NCI-H2227 (cell line): ENCODE results near the gene TMEM256.

Experiments used
- DNase-seq: peaks from one replicate; lab custom pipeline; 2025; ENCODE audit not compliant: unreplicated experiment; lab: John Stamatoyannopoulos, UW

The TMEM256 gene

DNA sequence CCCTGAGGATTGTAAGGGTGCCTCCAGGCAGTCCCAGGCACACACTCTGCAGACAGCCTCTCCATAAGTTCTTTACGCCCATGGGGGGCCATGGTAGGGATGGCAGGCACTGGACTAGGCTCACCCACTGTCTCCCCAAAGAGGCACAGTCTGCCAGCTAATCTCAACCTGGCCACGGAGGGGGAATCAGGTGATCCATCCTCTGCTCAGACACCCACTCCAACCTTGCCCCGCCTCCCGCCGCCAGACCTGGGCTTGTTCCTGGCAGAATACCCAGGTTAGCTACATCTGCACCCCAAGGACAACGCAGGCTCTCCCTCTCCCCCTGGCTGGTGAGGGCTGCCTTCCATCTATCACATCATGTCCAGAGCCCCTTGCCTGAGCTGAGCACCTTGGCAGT is 5.0 kb upstream of the TMEM256 start:
- DNase-seq, result no peak

DNA sequence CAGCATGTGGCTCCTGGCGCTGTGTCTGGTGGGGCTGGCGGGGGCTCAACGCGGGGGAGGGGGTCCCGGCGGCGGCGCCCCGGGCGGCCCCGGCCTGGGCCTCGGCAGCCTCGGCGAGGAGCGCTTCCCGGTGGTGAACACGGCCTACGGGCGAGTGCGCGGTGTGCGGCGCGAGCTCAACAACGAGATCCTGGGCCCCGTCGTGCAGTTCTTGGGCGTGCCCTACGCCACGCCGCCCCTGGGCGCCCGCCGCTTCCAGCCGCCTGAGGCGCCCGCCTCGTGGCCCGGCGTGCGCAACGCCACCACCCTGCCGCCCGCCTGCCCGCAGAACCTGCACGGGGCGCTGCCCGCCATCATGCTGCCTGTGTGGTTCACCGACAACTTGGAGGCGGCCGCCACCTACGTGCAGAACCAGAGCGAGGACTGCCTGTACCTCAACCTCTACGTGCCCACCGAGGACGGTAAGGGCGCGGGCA is 4.4 kb upstream of the TMEM256 start:
- DNase-seq, result no peak

DNA sequence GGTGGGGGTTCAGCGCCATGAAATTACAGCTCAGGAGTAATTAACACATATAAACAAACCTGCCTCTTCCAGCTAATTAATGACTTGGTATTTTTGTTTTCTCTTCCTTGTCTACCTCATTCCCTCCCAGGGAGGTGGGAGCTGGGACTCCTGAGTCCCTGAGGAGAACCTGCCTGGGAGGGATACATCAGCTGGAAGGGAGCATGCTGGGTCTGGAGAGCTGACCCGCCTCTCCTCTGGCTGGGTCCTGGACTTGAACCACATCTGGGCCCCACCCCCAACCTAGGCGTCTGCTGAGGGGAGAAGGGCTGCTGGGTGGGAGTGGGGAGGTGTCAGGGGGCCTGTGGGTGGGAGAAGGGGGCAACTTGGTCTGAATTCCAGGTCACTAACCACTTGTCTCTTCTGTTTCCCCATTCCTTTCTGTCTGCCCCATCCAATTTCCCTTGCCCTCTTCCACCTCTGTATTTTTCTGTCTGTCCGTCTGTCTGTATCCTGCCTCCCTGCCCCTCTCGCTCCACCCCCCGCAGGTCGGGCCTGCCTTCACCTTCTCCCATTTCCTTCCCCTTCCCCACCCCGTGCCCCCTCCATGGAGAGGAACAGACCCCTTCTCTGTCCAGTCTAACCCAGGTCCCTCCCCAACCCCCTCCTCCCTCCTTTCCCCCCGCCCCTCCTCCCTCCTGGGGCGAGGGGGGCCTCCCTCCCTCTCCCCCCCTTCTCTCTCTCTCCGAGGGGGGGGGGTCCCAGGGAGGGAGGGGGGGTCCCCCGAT is 3.8 kb upstream of the TMEM256 start, which contains the start of gene NLGN2:
NLGN2 (plus strand) TSS at position 361 of the 767 bp plus-strand sequence. CDS start 411 bp downstream, outside the sequence.
- no peak for DNase-seq

DNA sequence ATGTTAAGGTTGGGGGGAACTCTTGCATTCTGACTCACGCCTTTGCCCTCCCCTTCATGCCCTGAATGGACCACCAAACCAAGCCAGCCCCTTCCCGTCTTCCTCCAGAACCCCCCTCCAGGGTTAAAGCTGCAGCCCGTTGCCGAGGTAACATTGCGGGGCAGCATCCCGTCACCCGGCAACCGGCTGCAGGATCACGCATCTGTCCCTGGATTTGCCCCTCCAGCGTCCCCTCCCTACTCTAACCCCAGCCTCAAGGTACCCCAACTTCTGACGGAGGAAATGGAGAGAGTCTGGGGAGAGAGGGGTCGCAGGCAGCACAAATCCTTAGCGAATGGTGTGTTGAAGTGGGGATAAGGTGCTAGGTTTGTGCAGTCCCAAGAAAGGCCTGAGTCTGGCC is 3.2 kb upstream of the TMEM256 start:
- DNase-seq, result no peak

DNA sequence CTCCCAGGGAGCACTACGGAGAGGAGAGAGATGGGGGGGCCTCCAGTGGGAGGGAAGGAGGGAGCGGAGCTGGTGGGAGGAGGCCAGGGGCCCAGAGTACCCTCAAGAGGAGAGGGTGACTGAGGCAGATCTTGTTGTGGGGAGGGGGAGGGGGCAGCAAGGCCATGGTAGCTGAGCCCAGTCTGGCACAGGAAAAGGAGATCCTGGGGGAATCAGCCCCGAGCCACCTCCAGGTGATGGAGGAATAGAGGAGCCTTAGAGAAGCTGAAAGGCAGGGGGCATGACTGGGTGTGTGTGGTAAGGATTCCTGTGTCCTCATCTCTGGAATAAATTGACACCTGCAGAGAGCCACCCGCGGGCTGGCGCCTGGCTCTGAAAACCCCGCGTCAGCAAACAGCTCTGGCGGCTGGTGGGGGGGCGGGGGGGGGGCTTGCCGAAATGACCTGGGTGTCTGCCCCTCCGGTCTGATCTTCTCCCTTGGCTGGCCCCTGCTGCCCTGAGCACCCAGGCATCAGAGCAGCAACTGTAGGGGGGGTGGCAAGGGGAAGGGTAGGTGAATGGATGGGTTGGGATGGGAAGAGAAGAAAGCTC is 2.4 kb upstream of the TMEM256 start:
- DNase-seq, result no peak

DNA sequence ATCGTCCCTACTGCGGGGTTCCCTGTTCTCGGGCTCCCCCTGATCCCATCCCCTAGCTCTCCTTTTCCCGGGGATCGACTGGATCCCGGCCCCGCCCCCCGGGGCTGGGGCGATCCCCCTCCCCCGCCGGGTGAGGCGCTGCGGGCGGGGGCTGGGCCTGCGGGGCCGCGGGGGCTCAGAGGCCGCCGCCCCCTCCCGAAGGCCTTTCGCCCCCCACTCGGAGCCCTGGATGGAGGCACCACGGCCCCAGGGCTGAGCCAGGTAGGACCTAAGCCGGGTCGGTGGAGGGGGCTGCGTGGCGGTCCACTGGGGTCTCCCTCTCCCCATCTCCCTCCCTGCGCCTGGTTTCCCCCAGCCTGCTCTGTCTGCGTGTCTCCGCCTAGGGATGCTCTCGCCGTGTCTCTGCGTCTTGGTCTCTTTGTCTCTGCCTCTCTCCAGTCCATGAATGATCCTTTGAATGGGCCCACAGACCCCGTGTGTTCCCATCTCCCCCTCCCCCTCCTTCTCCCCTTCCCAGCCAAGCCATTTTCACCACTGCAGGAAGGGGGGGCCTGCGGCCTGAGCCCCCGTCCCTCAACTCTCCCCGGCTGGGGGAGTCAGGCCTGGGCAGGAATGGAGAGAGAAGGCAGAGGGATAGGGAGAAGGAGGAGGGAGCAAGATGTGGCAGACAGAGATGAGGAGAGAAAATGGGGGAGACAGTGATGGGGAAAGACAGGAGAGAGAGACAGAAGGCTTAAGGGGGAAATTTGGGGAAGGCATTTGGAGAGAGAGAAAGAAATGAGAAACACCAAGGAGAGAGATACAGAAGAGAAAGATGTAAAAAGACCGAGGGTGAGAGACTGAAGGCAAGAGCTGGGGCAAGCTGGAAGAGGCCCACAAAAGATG is 1.7 kb upstream of the TMEM256 start:
- DNase-seq, result peak; percentile 35

DNA sequence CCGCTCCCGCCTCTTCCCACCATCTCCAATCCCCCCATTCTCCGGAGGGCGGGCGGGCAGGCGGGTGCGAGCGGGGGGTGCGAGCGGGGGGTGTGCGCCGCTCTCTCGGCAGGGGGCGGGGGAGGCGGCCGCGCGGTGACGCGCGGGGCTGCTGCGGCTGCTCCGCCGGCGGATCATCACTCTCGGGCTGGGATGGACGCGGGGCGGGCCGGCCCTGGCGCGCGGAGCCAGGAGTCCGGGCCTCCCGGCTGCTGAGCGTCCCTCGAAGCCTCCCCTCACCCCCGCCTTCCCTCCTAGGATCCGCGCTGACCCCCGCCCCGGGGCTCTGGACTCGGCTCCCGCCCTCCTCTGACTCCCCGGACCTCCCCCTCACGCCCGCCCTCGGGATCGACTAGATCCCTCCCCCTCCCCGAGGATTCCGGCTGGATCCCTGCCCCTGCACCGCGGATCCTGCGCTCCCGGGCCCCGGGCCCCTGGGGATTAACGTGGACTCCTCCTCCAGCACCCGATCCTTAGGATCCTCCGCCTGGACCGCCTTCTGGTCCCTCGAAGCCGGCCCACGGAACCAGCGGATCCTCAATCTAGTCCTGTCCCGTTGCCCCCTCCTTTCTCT is 946 bp upstream of the TMEM256 start:
- DNase-seq, result peak; percentile 62

DNA sequence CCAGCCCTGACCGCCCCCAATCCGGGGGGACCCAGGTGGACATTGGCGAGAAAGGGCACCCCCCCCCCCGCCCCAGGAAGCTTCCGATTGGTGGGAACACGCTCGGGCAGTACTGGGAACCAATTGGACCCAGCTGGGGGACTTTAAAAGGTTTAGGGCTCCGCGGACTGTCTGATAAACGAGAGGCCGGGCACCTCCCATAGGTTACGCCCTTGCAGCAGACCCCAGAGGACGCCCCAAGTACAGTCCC is 245 bp downstream of the TMEM256 start:
- DNase-seq, result peak; percentile 70

DNA sequence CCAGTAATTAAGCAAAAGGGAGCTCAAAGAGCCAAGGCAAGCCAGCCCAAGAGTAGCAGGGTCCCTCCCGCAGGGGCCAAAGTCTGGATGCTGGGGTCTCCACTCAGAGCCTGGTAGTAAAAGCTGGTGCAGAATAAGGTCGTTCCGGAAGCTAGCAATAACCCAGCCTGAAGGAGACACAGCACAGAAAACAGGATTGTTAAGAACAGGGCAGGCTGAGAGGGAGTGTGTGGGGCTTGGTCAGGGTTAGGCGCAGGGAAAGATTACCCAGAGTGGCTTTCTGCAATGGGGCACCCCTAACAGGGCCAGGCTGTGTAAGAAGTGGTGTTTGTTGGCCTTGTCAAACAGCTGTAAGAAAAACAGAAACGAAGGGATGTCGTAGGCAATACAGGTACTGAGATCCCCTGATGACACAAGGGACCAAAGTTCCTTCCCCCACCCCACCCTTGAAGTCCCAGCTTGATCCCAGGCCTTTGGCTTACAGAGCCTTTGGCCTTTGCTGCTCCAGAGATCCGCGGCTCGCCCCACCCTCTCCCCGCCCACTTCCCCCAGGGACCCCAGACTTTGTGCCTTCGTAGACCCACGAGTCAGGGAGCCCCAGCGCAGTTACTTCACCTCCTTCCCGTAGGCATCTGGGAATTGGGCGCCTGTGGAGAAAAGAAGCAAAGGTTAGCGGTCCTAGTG is 712 bp downstream of the TMEM256 start:
- no peak for DNase-seq

DNA sequence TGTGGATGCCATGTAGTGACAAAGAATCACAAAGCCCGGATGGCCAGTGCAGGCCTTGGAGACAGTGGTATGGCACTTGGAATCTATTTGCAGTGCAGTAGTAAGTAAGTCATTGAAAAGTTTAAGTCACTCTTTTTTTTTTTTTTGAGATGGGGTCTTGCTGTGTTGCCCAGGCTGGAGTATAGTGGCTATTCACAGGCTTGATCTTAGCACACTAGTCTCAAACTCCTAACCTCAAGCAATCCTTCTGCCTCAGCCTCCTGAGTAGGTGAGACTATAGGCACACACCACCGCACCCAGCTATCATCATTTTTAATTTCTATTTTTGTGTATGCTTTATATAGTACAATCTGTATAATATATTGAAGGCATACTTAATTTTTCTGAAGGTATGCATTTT is 5.3 kb downstream of the TMEM256 start:
- no peak for DNase-seq

DNA sequence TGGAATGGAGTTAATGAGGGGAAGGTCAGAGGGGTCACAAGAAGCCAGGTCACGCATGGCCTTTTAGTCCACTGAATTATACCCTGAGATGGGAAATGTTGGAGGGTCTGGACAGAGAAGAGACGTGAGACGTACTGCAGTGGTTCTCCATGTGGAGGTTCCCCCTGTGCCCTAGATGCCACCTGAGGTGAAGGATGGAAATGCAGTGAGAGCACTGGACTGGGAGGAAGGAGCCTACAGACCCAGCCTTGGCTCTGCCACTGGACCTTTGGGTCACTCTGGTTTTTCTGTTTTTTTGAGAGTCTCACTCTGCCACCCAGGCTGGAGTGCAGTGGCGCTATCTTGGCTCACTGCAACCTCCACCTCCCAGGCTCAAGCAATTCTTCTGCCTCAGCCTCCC is 7.8 kb downstream of the TMEM256 start:
- DNase-seq, result no peak

DNA sequence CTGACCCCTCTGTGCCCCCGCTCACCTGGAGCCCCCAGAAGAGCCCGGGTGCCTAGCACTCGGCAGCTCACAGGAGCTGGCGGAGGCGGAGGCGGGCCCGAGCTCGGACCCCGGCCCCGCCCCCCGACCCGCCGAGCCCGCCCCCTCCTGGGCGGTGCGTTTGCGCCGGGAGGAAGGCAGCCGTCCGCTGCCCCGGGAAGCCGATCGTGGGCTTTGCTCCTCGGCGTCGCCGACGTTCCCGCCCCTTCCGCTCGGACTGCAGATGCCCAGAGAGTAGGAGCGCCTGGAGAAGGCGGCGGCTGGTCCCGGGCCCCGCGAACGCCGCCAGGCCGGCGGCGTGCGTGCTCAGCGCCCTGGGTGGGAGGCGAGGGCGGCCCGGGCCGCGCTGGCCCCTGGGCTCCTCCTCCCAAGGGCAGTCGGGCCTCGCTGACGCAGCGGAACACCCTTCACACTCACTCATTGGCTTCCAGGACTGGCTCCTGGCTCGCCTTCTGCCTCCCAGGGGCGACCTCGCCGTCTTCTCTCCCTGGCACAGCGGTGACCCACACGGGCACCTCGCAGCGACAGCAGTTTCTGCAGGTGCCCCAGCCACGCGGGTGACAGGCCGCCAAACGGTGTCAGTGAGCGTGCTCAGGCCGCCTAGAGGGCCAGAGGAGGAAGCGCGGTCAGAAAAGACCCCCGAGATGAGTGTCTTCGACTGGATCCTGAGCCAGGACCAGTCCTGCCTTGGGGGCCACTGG is 9.3 kb downstream of the TMEM256 start, which contains the start of gene PLSCR3:
PLSCR3 (minus strand) TSS at position 74 of the 740 bp plus-strand sequence. CDS start 415 bp downstream, outside the sequence.
- DNase-seq, result peak; percentile 84

DNA sequence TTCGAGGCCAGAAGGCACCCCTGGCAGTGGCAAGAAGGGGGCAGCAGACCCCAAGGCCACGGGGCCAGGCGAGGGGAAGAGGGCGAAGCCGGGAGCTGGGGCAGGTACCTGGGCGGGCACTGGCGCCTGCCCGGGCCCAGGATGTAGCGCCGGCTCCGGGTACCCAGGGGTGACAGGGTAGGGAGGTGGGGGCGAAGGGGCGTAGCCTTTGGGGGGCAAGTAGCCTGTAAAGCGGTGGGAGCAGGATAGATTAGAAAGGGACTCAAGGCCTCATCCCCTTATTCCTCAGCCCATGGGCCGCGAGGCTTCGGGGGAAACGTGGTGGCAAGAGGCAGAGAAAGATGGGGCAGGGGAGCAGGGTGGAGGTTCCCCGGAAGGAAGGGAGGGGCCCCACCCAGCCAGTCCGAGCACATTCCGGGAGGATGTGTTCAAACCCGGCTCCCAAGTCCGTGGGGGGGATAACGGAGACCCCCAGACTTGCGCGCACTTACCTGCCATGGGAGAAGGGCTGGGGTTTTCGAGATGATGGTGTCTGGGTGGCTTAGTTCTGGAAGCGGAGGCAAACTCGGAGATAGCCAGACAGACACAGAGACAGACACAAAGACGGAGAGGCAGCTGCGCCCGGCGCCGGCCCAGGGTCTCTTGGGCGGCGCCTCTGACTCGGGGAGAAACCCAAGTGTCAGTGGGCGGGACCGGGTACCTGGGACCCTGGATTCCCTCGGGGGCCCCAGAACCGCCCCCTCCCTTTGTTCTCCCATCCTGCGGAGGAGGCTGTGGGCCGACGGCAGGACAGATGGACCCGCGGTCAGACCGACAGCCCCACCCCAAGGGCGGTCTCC is 10.1 kb downstream of the TMEM256 start:
- DNase-seq, result peak; percentile 68

DNA sequence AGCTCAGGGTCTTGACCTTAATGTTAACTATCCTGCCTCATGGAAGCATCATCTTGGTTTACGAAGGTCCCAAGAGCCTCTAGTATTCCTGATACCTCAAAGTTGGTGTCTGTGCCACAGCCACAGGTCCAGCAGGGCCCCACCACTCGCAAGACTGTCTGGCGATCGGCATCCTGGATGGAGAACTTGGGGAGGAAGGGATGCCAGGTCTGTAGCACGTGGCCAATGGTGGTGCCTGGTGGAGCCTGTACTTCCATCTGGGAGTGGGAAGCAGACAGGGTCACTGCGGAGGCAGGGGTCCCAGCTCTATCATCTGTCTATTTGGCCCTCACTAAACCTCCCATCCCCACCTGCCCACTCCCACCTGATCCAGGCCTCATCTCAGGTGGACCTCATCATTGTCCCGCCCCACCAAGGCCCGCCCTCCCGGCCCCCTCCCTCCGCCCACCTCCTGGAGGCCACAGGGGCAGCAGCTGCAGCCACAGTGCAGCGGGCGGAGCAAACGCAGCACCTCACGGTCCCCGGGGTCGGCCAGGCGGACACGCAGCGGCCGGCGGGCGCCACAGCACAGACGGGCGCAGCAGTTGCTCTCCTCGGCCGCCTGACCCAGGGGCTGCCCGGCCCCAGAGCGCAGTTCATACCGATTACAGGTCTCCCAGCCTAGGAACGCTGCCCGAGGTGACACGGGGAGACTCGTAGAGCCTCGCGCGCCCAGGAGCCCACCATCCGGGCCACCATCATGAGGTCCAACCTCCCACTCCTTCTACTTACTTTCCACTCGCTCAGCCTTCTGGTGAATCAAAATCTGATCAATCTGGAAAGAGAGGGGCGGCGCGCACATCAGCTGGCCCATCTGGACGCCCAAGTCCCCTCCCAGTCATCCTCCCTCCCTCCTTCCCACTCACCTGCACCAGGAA is 10.9 kb downstream of the TMEM256 start:
- no peak for DNase-seq

DNA sequence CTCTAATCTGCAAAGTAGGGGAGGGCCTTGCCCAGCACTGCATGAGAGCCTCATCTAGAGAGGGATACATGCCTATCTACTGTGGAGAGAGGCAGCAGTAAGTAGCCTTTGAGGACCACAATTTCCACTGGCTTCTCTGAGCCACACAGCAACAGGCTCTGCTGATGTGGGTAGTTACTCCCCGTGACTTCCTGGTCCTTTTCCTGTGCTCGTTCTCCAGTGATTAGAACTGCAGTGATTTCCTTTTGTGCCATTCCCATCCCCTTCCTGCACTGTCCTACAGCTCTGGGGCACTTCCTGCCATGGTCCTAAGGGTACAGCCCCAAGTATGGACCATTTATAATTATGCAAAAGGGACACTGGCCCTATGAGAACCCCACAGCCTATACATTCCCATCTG is 12.6 kb downstream of the TMEM256 start:
- no peak for DNase-seq

DNA sequence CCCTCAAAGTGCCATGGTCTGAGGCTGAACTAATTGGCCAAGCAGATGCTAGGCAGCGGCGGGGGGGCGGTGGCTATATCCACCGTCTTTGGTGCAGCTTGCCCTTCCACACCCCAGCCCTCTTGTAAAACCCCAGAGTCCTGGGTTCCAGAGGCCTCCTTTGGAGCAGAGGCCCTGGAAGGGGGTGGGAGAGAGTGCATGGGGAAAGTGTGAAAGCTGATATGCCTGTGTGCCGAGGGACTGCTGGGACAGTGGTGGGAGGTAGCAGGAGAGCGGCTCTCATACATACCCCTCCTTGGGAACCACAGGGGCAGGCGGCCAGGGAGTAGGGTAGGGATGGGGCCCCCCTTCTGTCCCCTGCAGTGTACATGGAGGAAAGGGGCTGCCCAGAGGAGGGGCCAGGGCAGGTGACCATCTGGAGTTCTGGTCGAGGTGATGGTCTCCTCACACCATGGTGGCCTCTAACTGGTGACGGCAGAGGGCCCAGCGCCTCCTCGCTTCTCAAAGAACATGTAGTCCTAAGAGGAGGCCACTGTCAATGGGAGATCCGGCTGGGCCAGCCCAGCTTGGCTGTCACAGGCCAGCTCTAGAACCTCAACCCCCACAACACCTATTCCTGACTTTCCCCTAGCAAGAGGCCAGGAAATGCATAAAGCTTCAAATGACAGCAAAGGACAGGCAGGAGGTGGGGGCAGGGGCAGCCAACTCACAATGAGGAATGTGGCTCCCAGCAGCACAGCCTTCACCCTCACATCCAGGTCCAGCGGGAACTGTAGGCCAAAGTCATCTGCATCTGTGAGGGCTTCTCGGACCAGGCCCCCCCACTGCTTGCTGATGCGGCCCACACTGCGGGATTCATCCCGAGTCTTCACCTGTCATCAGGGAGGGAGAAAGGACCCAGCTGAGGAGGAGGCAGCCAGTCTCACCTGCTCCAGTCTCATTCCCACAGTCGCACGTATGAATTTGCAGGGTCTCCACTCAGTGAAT is 13.7 kb downstream of the TMEM256 start:
- DNase-seq, result no peak

DNA sequence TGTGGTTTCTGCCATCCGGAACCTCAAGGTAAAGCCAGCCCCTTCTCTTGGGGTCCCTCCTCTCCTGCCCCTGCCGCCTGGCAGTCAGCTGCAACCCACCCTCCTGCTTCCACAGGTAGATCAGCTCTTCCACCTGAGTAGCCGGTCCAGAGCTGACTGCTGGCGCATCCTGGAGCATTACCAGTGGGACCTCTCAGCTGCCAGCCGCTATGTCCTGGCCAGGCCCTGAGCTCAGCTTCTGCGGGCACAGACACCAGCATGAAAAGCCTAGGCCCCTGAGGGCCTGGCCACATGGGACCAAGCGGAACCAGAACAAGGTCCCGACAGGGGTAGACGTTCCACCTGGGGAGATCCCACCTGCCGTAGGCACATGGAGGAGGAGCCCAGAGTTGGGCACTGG is 15.0 kb downstream of the TMEM256 start:
- DNase-seq, result no peak
